GM18505 (cell line): ENCODE results near the gene TFEB.

Experiments used
- ATAC-seq: cut with Tn5 transposase; IDR thresholded peaks from one replicate; pipeline ENCODE4 v1.9.1; 2021; ENCODE audit not compliant: unreplicated experiment
- POLR2A ChIP-seq: IDR thresholded peaks from 4 replicates; pipeline ENCODE4 v1.6.1; 2011; ENCODE audit warnings: borderline replicate concordance; ENCODE audit not compliant: insufficient read depth, insufficient read length; ENCODE audit errors: extremely low read depth

The TFEB gene

DNA sequence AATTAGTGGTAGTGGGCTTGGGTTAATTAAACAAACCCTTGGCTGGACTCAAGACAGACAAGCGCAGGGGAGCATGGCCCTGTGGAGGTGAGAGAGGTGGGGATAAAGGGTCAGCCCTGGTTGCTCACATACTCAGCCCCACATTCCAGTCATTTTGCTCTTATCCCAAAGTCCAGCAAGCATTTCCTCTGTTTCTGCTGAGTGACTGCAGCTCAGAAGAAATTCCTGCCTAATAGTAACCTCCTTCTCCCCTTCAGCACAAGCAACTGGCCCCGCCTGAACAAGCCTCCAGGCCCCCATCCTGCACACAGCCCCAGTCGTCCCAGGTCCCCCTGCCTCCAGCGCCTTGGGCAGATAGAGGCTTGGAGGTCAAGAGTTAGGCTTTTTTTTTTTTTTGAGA lies 3.6 kb upstream of the TFEB start:
- no peak for TF ChIP-seq POLR2A

DNA sequence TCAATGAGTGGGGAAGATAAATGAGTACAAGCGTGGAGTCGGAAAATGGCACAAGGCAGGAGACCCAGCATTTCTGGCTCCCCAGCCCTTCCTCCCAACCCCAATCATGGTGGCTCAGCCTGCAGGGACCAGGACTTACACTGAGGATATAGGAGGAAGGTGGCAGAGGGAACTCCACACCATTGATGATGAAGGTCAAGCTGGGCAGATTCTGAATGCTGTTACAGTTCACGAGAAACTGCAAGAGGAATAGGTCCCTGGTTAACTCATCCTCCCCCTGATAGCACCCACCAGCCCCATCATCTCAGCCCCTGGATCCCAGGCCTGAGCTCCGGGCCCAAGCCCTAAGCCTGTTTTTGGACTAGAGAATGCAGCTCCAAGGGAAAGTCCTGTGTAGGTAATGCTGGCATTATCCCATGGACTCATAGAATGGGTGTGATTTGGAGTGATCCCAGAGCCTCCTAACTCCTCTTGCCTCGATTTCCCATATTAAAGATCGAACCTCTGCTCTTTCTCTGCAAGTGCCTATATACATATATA lies 2.3 kb upstream of the TFEB start:
- no peak for ATAC-seq
- TF ChIP-seq POLR2A = no peak

More for the DNA sequence above, 3.6 kb upstream of the TFEB start:
- ATAC-seq = no peak

DNA sequence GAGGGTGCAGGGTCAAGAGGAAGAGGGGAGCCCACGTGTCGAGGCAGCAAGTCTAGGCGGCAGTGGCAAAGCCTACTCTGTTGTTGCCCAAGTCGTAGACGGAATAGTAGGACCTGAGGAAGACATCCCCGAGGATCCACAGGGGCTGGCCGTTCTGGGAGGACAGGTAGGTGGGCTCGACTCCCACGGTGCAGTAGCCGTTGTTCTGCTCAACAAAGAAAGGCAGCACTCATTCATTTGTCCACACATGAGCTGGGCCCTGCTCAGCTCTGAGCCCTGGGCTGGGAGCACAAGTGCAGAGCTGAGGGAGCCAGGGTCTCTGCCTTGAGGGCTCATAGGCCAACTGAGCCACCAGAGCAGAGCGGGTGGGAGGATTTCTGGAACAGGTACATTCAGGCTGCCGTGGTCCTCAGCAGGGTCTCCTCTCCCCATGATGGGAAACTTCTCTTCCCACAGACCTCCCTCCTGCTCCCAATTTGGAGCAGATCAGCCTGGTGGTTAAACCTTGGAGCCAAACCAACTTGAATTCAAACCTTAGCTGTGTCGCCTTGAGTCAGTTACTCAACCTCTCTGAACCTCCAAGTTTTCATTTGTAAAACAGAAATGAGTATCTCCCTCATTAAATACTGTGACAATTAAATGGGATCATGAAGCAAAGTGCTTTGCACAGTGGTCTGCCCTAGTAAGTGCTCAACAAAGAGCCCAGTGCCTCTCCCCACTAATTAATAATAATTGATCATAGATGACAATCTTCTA lies 1.6 kb upstream of the TFEB start:
- TF ChIP-seq POLR2A = no peak
- ATAC-seq = no peak

DNA sequence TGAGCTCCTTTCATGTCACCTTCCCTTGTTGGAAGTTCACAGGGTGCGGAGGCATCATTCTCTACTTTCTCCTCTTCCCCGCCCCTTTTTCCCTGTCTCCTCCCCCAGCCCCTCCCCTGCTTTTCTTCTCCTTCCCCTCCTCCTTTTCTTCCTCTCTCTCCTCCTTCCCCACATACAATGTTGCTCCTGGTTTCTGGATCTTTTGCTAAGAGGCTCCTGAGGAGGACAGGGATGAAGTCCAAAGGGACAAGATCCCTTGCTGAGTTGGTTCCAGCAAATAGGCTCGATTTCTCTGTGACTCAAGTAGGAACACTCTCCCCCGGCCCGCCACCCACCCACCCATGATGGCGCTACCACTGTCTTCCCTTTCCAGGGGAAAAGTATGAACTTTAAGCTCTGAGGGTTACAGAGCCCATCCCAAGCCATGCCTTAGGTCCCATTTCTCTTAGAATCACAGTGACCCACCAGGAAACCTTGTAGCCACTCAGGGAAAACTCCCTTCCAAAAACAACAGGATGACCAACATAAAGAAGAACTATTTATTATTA lies 852 bp upstream of the TFEB start:
- no peak for TF ChIP-seq POLR2A
- ATAC-seq = no peak

DNA sequence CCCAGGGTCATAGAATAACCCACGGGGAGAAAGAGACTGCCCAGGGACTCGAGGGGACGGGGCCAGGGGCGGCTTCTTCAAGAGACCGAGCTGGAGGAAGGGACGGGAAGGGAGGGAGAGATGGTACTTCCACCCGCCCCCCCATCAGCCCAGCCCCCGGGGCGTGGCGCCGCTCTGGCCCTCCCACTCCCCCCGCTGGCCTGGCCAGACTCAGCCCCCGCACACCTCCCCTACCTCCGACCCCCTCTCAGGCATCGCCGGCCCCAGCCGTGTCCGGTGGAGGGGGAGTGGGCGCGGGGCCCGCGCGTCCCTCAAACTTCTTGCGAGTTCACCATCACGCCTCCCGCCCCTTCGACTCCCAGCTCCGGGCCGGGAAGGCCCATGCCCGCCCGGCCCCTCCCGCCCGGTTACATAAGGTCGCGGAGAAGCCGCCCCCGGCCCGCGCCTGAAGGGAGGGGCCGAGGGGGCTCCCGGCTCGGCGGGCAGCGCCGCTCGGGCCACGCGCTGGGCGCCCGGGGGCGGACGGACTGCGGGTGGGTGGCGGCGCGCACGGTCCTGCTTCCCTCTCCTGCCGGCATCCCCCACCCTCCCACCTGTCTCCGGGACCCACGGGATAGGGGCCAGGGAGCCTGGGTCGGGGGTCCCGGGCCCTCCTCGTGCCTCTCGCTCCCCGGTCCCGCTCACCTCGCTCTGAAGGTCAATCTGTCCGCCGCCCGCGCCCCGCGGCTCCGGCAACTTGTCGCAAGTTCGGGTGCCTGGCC lies 562 bp downstream of the TFEB start:
- peak; percentile 23 for TF ChIP-seq POLR2A
- peak; percentile 17 for ATAC-seq

DNA sequence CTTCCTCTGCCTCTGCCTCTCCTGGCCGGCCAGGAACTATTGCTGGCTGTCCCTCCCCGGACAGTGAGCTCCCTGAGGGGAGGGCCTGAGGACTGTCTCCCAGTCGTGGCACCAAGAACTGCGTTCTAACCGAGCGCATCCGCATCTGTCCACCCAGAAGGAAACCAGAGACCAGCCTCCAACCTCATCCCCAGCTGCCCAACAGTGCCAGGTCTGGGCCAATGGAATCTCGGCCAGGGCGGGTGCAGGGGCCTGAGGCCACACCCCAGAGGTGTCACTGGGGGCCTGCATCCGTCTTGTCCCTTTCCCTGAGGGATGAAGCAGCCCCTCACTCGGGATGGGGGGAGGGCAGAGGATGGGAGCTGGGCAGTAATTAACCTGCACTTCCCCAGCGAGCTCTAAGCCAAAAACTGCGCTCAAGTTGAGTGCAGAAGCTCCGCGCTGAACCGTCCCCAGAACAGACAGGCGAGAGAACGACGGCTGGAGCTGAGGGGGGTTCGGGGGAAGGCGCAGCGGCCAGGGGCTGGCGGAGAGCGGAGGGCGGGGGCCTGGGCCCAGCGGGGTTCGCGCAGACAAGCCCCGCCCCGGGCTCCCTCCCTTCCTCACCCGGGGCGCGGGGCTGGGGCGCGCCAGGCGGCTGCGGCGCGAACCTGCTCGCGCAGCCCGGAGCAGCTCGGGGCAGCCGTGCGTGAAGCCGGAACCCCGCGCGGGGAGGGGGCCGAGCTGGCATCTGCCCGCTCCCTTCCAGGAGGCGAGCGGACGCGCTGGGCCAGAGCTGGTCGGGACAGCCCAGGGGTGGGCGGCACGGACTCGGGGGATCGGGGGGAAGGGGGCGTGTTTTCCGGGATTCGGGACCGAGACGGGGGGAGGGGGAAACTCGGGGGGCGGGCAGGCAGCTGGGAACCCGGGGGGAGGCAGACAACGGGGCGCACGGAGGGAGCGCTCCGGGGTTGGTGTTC lies 1.4 kb downstream of the TFEB start:
- peak; percentile 37 for ATAC-seq
- peak; percentile 72 for TF ChIP-seq POLR2A

DNA sequence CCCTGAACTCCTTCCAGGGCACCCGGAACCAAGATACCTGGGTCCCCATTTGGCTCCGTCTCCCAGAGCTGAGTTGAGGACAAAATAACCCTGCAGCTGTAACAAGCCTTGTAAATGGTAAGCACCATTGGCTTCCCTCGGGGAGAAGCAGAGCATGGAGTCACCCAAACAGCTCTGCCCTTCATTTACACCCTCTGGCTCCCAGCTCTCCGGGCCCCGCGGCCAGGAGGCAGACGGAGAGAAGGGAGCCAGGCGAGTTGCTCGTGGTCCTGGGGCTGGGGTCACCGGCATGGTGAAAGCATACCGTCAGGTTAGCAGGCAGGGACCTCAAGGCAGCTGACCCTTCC lies 2.1 kb downstream of the TFEB start:
- TF ChIP-seq POLR2A = no peak
- ATAC-seq = no peak

DNA sequence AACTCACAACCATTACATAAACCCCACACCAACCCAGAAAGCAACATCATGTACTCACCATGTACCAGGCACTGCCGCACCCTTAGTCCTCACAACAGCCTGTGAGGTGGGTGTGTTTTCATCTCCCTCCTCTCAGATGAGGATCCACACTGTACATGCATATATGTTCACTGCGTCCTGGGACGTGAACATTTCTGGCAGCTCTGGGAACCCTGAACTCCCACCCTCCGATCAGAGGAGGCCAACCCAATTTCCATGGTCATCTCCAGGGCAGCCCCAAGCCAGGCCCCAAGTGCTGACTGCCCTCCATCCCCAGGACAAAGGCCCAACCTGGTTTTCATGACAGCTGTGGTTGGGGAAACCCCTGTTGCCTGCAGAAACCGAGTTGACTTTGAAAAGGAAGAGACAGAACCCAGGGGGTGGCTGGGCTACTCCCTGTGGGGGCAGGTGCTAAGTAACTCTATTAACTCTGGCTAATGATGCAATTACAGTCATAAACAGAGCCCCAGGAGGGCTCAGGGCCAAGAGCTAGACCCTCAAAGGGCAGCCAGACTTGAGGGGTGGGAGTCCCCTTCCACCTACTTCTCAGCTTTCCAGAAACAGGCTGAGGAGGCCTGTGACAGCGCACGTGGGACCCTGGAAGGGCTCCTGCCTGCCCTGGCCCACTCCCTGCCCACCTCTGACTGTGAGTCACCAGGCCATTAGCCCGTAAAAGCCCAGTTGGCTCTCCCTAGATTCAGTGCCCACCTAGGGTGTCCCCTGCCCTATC lies 2.6 kb downstream of the TFEB start:
- no peak for ATAC-seq
- TF ChIP-seq POLR2A = peak; percentile 42

DNA sequence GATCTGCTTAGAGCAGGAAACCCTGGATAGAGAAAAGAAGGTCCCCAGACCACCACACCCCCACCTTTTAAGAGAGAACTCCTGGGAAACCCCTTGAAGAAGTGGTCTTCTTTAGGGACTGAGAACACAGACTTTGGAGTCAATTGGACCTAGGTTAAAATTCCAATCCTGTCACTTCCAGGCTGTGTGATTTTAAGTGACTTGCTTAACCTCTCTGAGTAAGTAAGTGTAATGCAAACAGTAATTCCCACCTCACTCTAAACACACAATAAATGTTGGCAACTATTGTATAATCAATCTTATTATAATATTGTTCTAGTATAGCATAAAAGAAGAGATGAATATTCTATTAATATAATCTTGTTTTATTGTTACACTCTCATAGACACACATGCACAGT lies 3.3 kb downstream of the TFEB start:
- ATAC-seq = no peak
- TF ChIP-seq POLR2A = no peak

DNA sequence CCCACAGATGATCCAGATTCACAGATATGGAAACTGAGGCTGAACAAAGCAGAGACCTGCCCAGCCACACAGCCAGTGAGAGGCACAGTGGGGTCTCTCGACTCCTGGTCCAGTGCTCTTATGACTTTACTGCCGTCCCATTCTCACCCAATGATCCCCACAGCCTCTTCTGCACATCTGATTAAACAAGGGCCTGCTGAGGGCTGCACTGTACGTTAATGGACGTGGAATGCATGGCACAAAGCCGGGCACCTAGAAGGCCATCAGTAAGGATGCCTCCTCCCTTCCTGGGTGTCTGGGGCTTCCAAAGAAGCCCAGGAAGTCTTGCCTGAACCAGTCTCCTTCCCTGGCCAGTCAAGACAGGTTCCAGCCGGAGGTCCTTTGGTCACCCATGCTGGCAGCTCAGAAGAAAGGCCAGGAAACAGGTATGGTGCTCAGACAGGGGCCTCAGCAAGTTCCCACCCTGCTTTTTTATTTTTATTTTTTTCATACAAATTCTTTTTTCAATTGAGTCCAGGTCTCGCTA lies 3.8 kb downstream of the TFEB start:
- no peak for TF ChIP-seq POLR2A
- no peak for ATAC-seq

DNA sequence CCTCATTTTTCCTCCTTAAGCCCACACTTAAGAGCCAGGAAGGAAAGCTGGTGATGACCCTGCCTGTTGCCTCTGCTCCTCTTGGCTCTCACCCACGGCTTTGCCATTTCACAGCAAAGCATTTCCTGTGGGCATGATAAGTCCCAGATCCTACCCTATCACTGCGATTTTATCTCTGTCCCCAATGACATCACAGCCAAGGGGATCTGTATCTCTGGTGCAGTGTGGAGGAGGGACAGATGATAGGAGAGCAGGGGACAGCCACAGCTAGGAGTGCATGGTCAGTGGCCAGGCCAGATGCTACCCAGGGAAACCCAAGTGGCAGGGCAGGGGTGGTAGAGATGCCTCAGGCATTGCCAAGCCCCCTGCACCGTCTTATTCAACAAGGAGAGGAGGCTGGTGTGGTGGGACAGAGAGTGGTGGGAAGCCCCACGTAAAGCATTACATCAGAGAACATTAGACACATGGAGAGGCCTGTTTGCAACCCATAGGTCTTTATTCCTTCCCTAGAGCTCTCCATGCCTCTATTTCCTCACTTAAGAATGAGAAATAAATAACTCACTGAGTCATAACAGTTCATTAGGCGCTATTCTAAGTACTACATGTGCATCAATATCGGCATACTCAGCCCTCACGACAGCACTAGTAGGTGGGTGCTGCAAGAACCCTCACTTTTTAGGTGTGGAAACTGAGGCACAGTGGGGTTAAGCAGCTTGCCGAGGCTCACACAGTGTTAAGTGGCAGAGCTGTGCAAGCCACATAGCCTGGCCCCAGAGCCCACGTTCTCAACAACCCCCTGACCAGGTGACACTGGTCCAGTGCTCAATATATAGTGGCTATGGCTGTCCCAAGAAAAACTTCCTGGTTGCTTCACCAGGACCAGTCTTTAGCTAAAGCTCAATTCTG lies 4.6 kb downstream of the TFEB start:
- ATAC-seq = no peak

More for the DNA sequence above, 4.6 kb downstream of the TFEB start:
- no peak for TF ChIP-seq POLR2A
